SK-N-SH treated with all-trans-retinoic acid at 6 μM for 48 hours (cell line): ENCODE results near the gene ACR.

Experiments used
- CREB5 ChIP-seq: fragments of 250-450 bp; sonication (Bioruptor Pico); IDR thresholded peaks from 2 replicates; pipeline ENCODE4 v1.5.1; 2020; ENCODE audit warnings: low read depth, mild to moderate bottlenecking, moderate library complexity
- GLIS3 ChIP-seq: fragments of 250-450 bp; sonication (Bioruptor Pico); IDR thresholded peaks from 2 replicates; pipeline ENCODE4 v1.5.0; 2020; ENCODE audit warnings: mild to moderate bottlenecking, moderate library complexity
- PATZ1 ChIP-seq: fragments of 250-450 bp; sonication (Bioruptor Pico); IDR thresholded peaks from 2 replicates; pipeline ENCODE4 v1.8.0; 2020; ENCODE audit warnings: mild to moderate bottlenecking, moderate library complexity, borderline replicate concordance
- TOX ChIP-seq: fragments of 250-450 bp; sonication (Bioruptor Pico); IDR thresholded peaks from 2 replicates; pipeline ENCODE4 v1.8.0; 2021; ENCODE audit warnings: mild to moderate bottlenecking, moderate library complexity, borderline replicate concordance
- TSHZ2 ChIP-seq: fragments of 250-450 bp; sonication (Bioruptor Pico); IDR thresholded peaks from 2 replicates; pipeline ENCODE4 v1.5.0; 2020; ENCODE audit warnings: mild to moderate bottlenecking, moderate library complexity
- ZC3H10 ChIP-seq: fragments of 250-450 bp; sonication (Bioruptor Pico); IDR thresholded peaks from 2 replicates; pipeline ENCODE4 v1.5.1; 2021; ENCODE audit warnings: mild to moderate bottlenecking, moderate library complexity
- ZFP3 ChIP-seq: fragments of 250-450 bp; sonication (Bioruptor Pico); IDR thresholded peaks from 2 replicates; pipeline ENCODE4 v1.5.0; 2020; ENCODE audit warnings: mild to moderate bottlenecking, moderate library complexity
- ZNF565 ChIP-seq: fragments of 450-650 bp; formaldehyde crosslinking; conservative IDR thresholded peaks from 2 replicates; pipeline ENCODE4 v1.5.0; 2020; ENCODE audit warnings: low read depth, mild to moderate bottlenecking, moderate library complexity
- ZNF8 ChIP-seq: fragments of 450-650 bp; formaldehyde crosslinking; IDR thresholded peaks from 2 replicates; pipeline ENCODE4 v1.5.0; 2020; ENCODE audit warnings: mild to moderate bottlenecking, moderate library complexity

GRCh38 chr22:50719814-50720300 is 18.1 kb upstream of the ACR start:
- TF ChIP-seq ZNF565: no peak
- TF ChIP-seq TOX (CRISPR knock-in tag): no peak
- TF ChIP-seq PATZ1 (CRISPR knock-in tag): no peak
- TF ChIP-seq ZFP3 (CRISPR knock-in tag): no peak
- no peak for TF ChIP-seq CREB5 (CRISPR knock-in tag)
- TF ChIP-seq TSHZ2 (CRISPR knock-in tag): no peak
- no peak for TF ChIP-seq ZNF8
- TF ChIP-seq GLIS3: no peak
- TF ChIP-seq ZC3H10 (CRISPR knock-in tag): no peak
